HG03469 (cell line): Measurements from ENCODE around the gene ZNF689.

Source experiments
- ATAC-seq: cut with Tn5 transposase; IDR thresholded peaks from one replicate; pipeline ENCODE4 v1.9.1; 2021; ENCODE audit warnings: mild to moderate bottlenecking, moderate library complexity, moderate number of reproducible peaks; ENCODE audit not compliant: unreplicated experiment

The ZNF689 gene

DNA sequence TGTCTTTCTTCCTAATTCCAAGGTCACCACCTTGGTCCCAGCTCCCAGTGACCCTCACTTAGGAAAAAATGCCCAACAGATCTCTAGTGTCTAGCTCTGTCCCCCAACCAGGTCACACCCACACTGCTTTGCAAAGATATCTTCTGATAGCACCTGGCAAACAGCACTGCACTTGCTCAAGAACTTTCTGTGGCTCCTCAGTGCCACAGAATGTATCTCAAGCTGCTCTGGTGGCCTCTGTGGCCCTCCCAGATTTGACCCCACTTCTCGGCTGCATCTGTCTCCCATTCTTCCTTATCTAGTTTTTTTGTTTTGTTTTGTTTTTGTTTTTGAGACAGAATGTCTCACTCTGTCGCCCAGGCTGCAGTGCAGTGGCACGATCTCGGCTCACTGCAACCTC, 43.7 kb downstream of the ZNF689 start:
- ATAC-seq: no peak

GRCh38 chr16:30565984-30566383, 44.2 kb downstream of the ZNF689 start:
- ATAC-seq: no peak

- no peak for ATAC-seq
Measured at GRCh38 chr16:30565526-30565925, 44.7 kb downstream of the ZNF689 start.

- ATAC-seq: no peak
Measured at GRCh38 chr16:30562021-30562420, 48.2 kb downstream of the ZNF689 start.

- no peak for ATAC-seq
Measured at GRCh38 chr16:30561089-30561816, 48.9 kb downstream of the ZNF689 start.

- ATAC-seq: no peak
Measured at GRCh38 chr16:30559690-30560089, 50.5 kb downstream of the ZNF689 start.

- no peak for ATAC-seq
Measured at GRCh38 chr16:30558789-30559377, 51.3 kb downstream of the ZNF689 start.

DNA sequence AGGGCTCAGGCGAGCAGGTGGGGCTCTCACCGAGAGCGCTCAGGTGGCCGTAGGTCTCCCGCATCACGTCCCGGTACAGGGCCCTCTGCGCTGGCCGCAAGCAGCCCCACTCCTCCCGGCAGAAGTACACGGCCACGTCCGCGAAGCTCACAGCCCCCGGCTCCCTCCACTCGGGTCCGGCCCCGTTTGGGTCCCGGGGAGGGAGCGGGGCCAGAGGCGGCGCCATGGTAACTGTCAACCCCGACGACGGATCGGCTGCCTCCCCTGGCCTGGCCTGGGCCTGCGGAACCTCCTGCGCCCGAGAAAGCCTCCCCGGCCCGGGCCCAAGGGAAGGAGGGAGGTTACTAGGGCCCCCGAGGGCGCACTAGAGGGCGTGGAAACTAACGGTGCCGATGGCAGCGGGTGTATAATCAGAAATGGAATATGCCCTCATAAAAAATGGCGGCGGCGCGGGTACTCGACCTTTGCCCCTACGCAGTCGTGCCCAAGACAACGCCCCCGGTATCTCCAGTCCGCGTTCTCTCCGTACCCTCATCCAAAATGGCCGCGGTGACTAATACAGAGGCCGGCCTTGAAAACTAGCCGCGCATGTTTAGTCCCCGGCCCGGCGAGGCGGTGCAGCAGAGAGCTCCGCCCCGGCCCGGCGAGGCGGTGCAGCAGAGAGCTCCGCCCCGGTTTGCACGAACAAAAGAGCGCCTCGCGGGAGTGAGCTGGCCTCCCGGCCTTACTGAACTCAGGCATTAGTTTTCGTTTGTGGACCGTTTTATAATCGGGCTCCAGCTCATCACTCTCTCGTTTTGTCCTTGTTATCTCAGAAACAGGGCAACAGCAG, 52.0 kb downstream of the ZNF689 start, which contains the start of gene ZNF764:
ZNF764 (minus strand) TSS at position 418 of the 832 bp plus-strand sequence; CDS start at position 226, 192 bp downstream.
- ATAC-seq: peak; percentile 77

- ATAC-seq: no peak
Measured at GRCh38 chr16:30557707-30557956, 52.6 kb downstream of the ZNF689 start.

DNA sequence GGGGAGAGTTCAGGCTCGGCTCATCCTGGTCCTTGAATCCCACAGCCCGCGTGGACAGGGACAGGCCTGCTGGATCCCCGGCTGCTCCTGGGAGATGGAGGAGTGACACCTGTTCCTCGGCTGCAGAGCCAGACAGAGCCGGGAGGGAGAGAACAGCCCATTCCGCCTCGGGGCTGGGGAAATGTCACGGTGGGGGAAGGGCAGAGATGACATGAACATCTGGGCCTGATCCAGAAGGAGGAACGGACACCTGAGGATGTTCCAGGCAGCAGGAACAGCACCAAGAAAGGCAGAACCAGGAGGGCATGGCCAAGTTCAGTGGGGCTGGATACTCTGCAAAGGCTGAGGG, 54.1 kb downstream of the ZNF689 start:
- no peak for ATAC-seq

GRCh38 chr16:30555315-30556124, 54.7 kb downstream of the ZNF689 start:
- no peak for ATAC-seq

DNA sequence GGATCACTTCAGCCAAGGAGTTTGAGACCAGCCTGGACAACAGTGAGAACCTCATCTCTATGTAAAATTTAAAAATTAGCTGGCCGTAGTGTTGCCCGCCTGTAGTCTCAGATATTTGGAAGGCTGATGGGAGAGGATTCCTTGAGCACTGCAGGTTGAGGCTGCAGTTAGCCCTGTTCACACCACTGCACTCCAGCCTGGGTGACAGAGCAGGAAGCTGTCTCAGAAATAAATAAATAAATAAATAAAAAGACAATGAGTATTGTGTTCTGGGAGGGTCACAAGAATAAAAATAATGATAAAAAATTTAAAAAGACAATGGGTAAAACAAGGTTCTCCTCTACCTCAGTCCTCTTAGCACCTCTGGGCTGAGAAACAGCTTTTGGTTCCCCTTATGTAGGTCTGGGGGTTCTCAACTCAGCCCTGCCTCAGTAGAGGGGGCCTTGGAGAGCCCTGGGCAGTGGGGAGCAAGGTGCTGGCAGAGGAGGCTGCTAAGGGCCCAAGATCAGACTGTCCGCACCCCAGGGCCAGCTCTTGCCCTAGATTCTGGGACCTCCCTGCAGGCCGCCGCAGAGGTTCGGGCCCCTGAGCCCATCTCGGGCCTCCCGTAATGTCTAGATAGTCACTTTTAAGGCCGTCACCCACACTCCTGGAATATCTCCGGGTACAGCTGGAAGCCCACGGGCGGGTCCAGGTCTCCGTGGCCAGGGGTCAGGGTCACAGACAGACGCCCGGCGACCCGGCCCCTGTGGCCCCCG, 55.5 kb downstream of the ZNF689 start:
- ATAC-seq: no peak

GRCh38 chr16:30553393-30553899, 56.7 kb downstream of the ZNF689 start:
- no peak for ATAC-seq

- ATAC-seq: no peak
Measured at GRCh38 chr16:30552956-30553355, 57.2 kb downstream of the ZNF689 start.
